Activated T-helper 1 cell treated with anti-CD3 and anti-CD28 coated beads, Interleukin-12 subunit alpha, Interleukin-12 subunit beta, Interleukin-2, Interleukin-4 antibody, amounts not matched to agents 30 ng/mL and 10 ng/mL and 1 ng/mL, durations not matched to agents 14 hours and 24 hours and 36 hours (primary cell): ENCODE data around the gene CERS5. TPM values are rescaled to one million over a fixed set of nuclear protein-coding genes. Genes with fewer than 3 reads are reported as not detected.

Experiments used
- total RNA-seq: library from RNA; stranded (reverse); gene quantifications from 2 replicates; pipeline ENCODE4 v1.2.3, GENCODE V29; 2022

Gene CERS5
- total RNA-seq, 1 donor from 2014 or later, result 67.9 TPM

Other genes with a start within 250 kb of the CERS5 start
- gene AQP2, start 216.6 kb downstream of the CERS5 start, total RNA-seq, result not detected in 2 replicates
- gene AQP5, start 205.5 kb downstream of the CERS5 start, total RNA-seq, result not detected in 2 replicates
- gene AQP6, start 194.4 kb downstream of the CERS5 start, total RNA-seq, result not detected in 2 replicates
- gene RACGAP1, start 141.9 kb downstream of the CERS5 start, total RNA-seq, result 68.1 and 71.2 TPM in 2 replicates
- gene ASIC1, start 109.8 kb downstream of the CERS5 start, total RNA-seq, result 10.2 and 11.2 TPM in 2 replicates
- 74.6 and 75.3 TPM in 2 replicates for gene SMARCD1, start 82.0 kb downstream of the CERS5 start, total RNA-seq
- 0.29 and 0.88 TPM in 2 replicates for gene GPD1, start 63.4 kb downstream of the CERS5 start, total RNA-seq
- gene COX14, start 55.1 kb downstream of the CERS5 start, total RNA-seq, result 44.3 and 45.6 TPM in 2 replicates
- gene LIMA1, start 116.2 kb upstream of the CERS5 start, total RNA-seq, result 64.0 and 68.4 TPM in 2 replicates
- gene FAM186A, start 229.2 kb upstream of the CERS5 start, total RNA-seq, result not detected in 2 replicates
- gene LARP4, start 233.5 kb upstream of the CERS5 start, total RNA-seq, result 119 and 128 TPM in 2 replicates